ENCODE data around the gene GAS6.

- no peak for TF ChIP-seq BHLHE40 (IDR thresholded peaks at IDR 0.05; ENCODE audit: borderline replicate concordance)
- no peak for TF ChIP-seq SP1 (IDR thresholded peaks at IDR 0.05)
- TF ChIP-seq ELF4 (IDR thresholded peaks at IDR 0.05) = no peak
- no peak for TF ChIP-seq HDGF (IDR thresholded peaks at IDR 0.05; ENCODE audit: borderline replicate concordance)
- TF ChIP-seq L3MBTL2 (conservative IDR thresholded peaks at IDR 0.05) = no peak
- TF ChIP-seq FOXA1 (IDR thresholded peaks at IDR 0.05) = no peak
- TF ChIP-seq SUZ12 (IDR thresholded peaks at IDR 0.05) = no peak
- no peak for TF ChIP-seq FOXM1 (IDR thresholded peaks at IDR 0.05; ENCODE audit: borderline replicate concordance)
- TF ChIP-seq ARNT (IDR thresholded peaks at IDR 0.05) = no peak
- TF ChIP-seq TARDBP (IDR thresholded peaks at IDR 0.05) = no peak
These were observed 24.2 kb downstream of the GAS6 start for GRCh38 chr13:113839536-113840204.
